Mammary epithelial cell (primary cell): ENCODE data around the gene TMEM205.

ENCODE experiments used
- CTCF ChIP-seq, 2 donors: IDR thresholded peaks in 1 of 2; conservative IDR thresholded peaks in 1 of 2; 2 replicates each; pipeline ENCODE4 v1.5.1; 2011 to 2012; ENCODE audit warnings: inconsistent platforms in 2 of 2, low read length in 2 of 2, mild to moderate bottlenecking in 2 of 2, control low read depth in 1 of 2, low read depth in 1 of 2; ENCODE audit not compliant: insufficient read depth in 1 of 2; ENCODE audit errors: extremely low read depth in 1 of 2
- EZH2 ChIP-seq: IDR thresholded peaks from 2 replicates; pipeline ENCODE4 v1.6.1; 2012; ENCODE audit warnings: low read length, inconsistent platforms, borderline replicate concordance

- TF ChIP-seq CTCF (conservative IDR thresholded peaks at IDR 0.05 in 1 of 2, IDR thresholded peaks at IDR 0.05 in 1 of 2; ENCODE audit: extremely low read depth in 1 of 2, insufficient read depth in 1 of 2, low read depth in 1 of 2, low read length in 2 of 2) = no peak
- TF ChIP-seq EZH2 = no peak
These were observed 15.1 kb upstream of the TMEM205 start for GRCh38 chr19:11361037-11361770.
